IMR-90 (cell line): ENCODE measurements around the gene CDC20B. TPM values are rescaled to one million over a fixed set of nuclear protein-coding genes. Genes with fewer than 3 reads are reported as not detected.

ENCODE experiments used
- ATAC-seq: fragments of 200-7000 bp; cut with Tn5 transposase; 2 replicates; pipeline ENCODE4 v1.9.1; 2020; ENCODE audit warnings: low read depth, mild to moderate bottlenecking, moderate library complexity
- BruUV-seq: library from RNA; stranded (reverse); fragments of 400-500 nt; replicated peaks from 2 replicates; lab custom pipeline; 2021; lab: Mats Ljungman, UMichigan
- CTCF ChIA-PET: fragments of 300-600 bp; formaldehyde crosslinking; extraction: SDS; loops from one replicate; lab custom pipeline; 2021; ENCODE audit warnings: antibody characterized with exemption; lab: Yijun Ruan, JAX
- POLR2A ChIA-PET: fragments of 300-600 bp; sonication (Branson Sonifier 250); formaldehyde crosslinking; loops from one replicate; lab custom pipeline; 2022; ENCODE audit warnings: antibody characterized with exemption; ENCODE audit not compliant: unreplicated experiment; lab: Charles Lee
- DNase-seq: peaks from one replicate; pipeline ENCODE4 v3.0.0; 2013
- H2AFZ ChIP-seq: replicated peaks from 2 replicates; pipeline ENCODE3; 2013; ENCODE audit warnings: low read length, mild to moderate bottlenecking; ENCODE audit not compliant: poor library complexity
- H2AK5ac ChIP-seq: 2 replicates; pipeline ENCODE4 v1.6.1; 2013; ENCODE audit warnings: low read depth, low read length, inconsistent platforms
- H2AK9ac ChIP-seq: replicated peaks from 2 replicates; pipeline ENCODE3; 2013; ENCODE audit warnings: mild to moderate bottlenecking, low read depth, low read length, moderate library complexity; ENCODE audit not compliant: poor library complexity
- H2BK120ac ChIP-seq: 2 replicates; pipeline ENCODE4 v1.6.1; 2013; ENCODE audit warnings: low read depth, low read length, inconsistent platforms
- H2BK15ac ChIP-seq: 3 replicates; pipeline ENCODE4 v1.6.1; 2013; ENCODE audit warnings: low read depth, low read length, inconsistent platforms
- H2BK20ac ChIP-seq: 2 replicates; pipeline ENCODE4 v1.6.1; 2013; ENCODE audit warnings: low read depth, mild to moderate bottlenecking, inconsistent platforms, low read length, moderate library complexity
- H2BK5ac ChIP-seq: 2 replicates; pipeline ENCODE4 v1.6.1; 2013; ENCODE audit warnings: mild to moderate bottlenecking, low read depth, low read length, inconsistent platforms; ENCODE audit not compliant: poor library complexity, severe bottlenecking
- H3K14ac ChIP-seq: replicated peaks from 2 replicates; pipeline ENCODE4 v1.6.1; 2013; ENCODE audit warnings: low read depth, low read length, inconsistent platforms
- H3K18ac ChIP-seq: 2 replicates; pipeline ENCODE4 v1.6.1; 2013; ENCODE audit warnings: low read depth, low read length, control low read depth
- H3K23ac ChIP-seq: 2 replicates; pipeline ENCODE4 v1.6.1; 2013; ENCODE audit warnings: low read depth, low read length, inconsistent platforms
- H3K27ac ChIP-seq: 2 replicates; pipeline ENCODE4 v1.5.1; 2013; ENCODE audit warnings: mild to moderate bottlenecking, control low read depth, low read length; ENCODE audit not compliant: insufficient read depth
- H3K27me3 ChIP-seq: 2 replicates; pipeline ENCODE4 v1.6.1; 2013; ENCODE audit warnings: low read length; ENCODE audit not compliant: control insufficient read depth, insufficient read depth
- H3K36me3 ChIP-seq: 2 replicates; pipeline ENCODE4 v1.6.1; 2013; ENCODE audit warnings: low read length, mixed read lengths; ENCODE audit not compliant: control insufficient read depth, insufficient read depth
- H3K4ac ChIP-seq: 2 replicates; pipeline ENCODE4 v1.6.1; 2013; ENCODE audit warnings: low read depth, low read length, inconsistent platforms
- H3K4me1 ChIP-seq: 2 replicates; pipeline ENCODE4 v1.6.1; 2013; ENCODE audit warnings: low read length, mixed read lengths; ENCODE audit not compliant: control insufficient read depth, insufficient read depth
- H3K4me2 ChIP-seq: 2 replicates; pipeline ENCODE4 v1.6.1; 2013; ENCODE audit warnings: low read depth, mild to moderate bottlenecking, control low read depth, low read length, moderate library complexity
- H3K4me3 ChIP-seq: 2 replicates; pipeline ENCODE4 v1.5.1; 2013; ENCODE audit warnings: low read depth, mild to moderate bottlenecking, control low read depth, low read length, moderate library complexity; ENCODE audit not compliant: insufficient read depth
- H3K56ac ChIP-seq: 2 replicates; pipeline ENCODE4 v1.6.1; 2013; ENCODE audit warnings: low read length, inconsistent platforms; ENCODE audit not compliant: insufficient read depth; ENCODE audit errors: extremely low read depth
- H3K79me1 ChIP-seq, 2 experiments: 2 replicates each; pipeline ENCODE4 v1.6.1; 2013; ENCODE audit warnings: low read length in 2 of 2, inconsistent platforms in 1 of 2, low read depth in 1 of 2
- H3K9ac ChIP-seq: 2 replicates; pipeline ENCODE4 v1.6.1; 2013; ENCODE audit warnings: low read depth, low read length, control low read depth
- H3K9me1 ChIP-seq: 2 replicates; pipeline ENCODE4 v1.6.1; 2013; ENCODE audit warnings: low read length, inconsistent platforms; ENCODE audit not compliant: insufficient read depth
- H3K9me3 ChIP-seq: 2 replicates; pipeline ENCODE4 v1.6.1; 2013; ENCODE audit warnings: low read length; ENCODE audit not compliant: control insufficient read depth, insufficient read depth
- H4K20me1 ChIP-seq: 2 replicates; pipeline ENCODE4 v1.6.1; 2013; ENCODE audit warnings: low read length, inconsistent platforms; ENCODE audit not compliant: insufficient read depth
- H4K5ac ChIP-seq: 2 replicates; pipeline ENCODE4 v1.6.1; 2013; ENCODE audit warnings: mild to moderate bottlenecking, low read depth, low read length, control low read depth
- H4K8ac ChIP-seq, 2 experiments: 2 replicates each; pipeline ENCODE4 v1.6.1; 2013; ENCODE audit warnings: low read depth in 2 of 2, low read length in 2 of 2, control low read depth in 1 of 2, inconsistent platforms in 1 of 2
- H4K91ac ChIP-seq: 2 replicates; pipeline ENCODE4 v1.6.1; 2013; ENCODE audit warnings: low read depth, low read length, inconsistent platforms; ENCODE audit not compliant: insufficient read depth
- BHLHE40 ChIP-seq: fragments of 150-350 bp; IDR thresholded peaks from 2 replicates; pipeline ENCODE4 v1.6.1; 2016; ENCODE audit warnings: mild to moderate bottlenecking, low read depth, low read length
- CHD1 ChIP-seq: IDR thresholded peaks from 2 replicates; pipeline ENCODE4 v1.6.1; 2012; ENCODE audit warnings: low read depth, low read length, improper control_type of control experiment
- ELK1 ChIP-seq: fragments of 150-350 bp; IDR thresholded peaks from 2 replicates; pipeline ENCODE4 v1.6.1; 2016; ENCODE audit warnings: low read depth, mild to moderate bottlenecking, low read length, moderate library complexity, borderline replicate concordance
- MAZ ChIP-seq: IDR thresholded peaks from 2 replicates; pipeline ENCODE4 v1.6.1; 2012; ENCODE audit warnings: low read depth, mild to moderate bottlenecking, low read length, improper control_type of control experiment, moderate library complexity, borderline replicate concordance
- NFE2L2 ChIP-seq: fragments of 150-350 bp; IDR thresholded peaks from 2 replicates; pipeline ENCODE4 v1.6.1; 2016; ENCODE audit warnings: low read depth, mild to moderate bottlenecking, low read length
- POLR2A ChIP-seq: IDR thresholded peaks from 2 replicates; pipeline ENCODE4 v1.6.1; 2012; ENCODE audit warnings: mild to moderate bottlenecking, low read depth, low read length
- RAD21 ChIP-seq: IDR thresholded peaks from 2 replicates; pipeline ENCODE4 v1.6.1; 2012; ENCODE audit warnings: low read length, improper control_type of control experiment
- RFX5 ChIP-seq: IDR thresholded peaks from 2 replicates; pipeline ENCODE4 v1.8.0; 2012; ENCODE audit warnings: low read depth, mild to moderate bottlenecking, low read length, moderate library complexity
- SMC3 ChIP-seq: fragments of 150-350 bp; IDR thresholded peaks from 2 replicates; pipeline ENCODE4 v1.6.1; 2016; ENCODE audit warnings: low read depth, mild to moderate bottlenecking, antibody characterized with exemption, low read length, moderate library complexity
- USF2 ChIP-seq: fragments of 150-350 bp; IDR thresholded peaks from 2 replicates; pipeline ENCODE4 v1.6.1; 2017; ENCODE audit warnings: mild to moderate bottlenecking, antibody characterized with exemption, low read length, low read depth
- WGBS, 2 experiments: methylation state at CpG; one replicate each; pipeline versions ENCODE4 v1.1.5 to v1.1.7; 2013; ENCODE audit warnings: missing lambda C conversion rate in 2 of 2; ENCODE audit not compliant: insufficient read length in 1 of 2; ENCODE audit errors: extremely low coverage in 2 of 2; 5-methylcytosine and 5-hydroxymethylcytosine counted together
- dilution Hi-C: fragments of 300-500 bp; cut with HindIII; formaldehyde crosslinking; loops from one replicate; pipeline ENCODE4 v1.14.3; 2018; ENCODE audit warnings: low sequenced_read_pairs; ENCODE audit not compliant: unreplicated experiment
- in situ Hi-C: fragments of 300-500 bp; cut with MboI; formaldehyde crosslinking; loops from 3 replicates; pipeline ENCODE4 v1.14.3; 2019; ENCODE audit warnings: low sequenced_read_pairs, inconsistent platforms, mixed read lengths
- intact Hi-C: fragments of 100-400 bp; cut with micrococcal nuclease; formaldehyde crosslinking; loops from 2 replicates; pipeline ENCODE4 v1.10.0; 2022
- polyA plus RNA-seq, 3 experiments: library from polyadenylated mRNA; depleted of rRNA; stranded (reverse); fragments of >200 nt; gene quantifications; 2 replicates each; pipeline ENCODE4 v1.2.3, GENCODE V29; 2012; ENCODE audit warnings: low replicate concordance in 1 of 3
- total RNA-seq: library from RNA; depleted of rRNA; stranded (reverse); fragments of >200 nt; gene quantifications from 2 replicates; pipeline ENCODE4 v1.2.3, GENCODE V29; 2012
- TF ChIP-seq, protein P1 (sequence below): conservative IDR thresholded peaks from 2 replicates; pipeline ENCODE4 v1.5.1; 2012; ENCODE audit warnings: mild to moderate bottlenecking, low read depth, low read length, improper control_type of control experiment

CDC20B gene
- total and polyA plus RNA-seq, 2 of the 4 experiments (the other 2 are of a cell fraction): not detected

DNA sequence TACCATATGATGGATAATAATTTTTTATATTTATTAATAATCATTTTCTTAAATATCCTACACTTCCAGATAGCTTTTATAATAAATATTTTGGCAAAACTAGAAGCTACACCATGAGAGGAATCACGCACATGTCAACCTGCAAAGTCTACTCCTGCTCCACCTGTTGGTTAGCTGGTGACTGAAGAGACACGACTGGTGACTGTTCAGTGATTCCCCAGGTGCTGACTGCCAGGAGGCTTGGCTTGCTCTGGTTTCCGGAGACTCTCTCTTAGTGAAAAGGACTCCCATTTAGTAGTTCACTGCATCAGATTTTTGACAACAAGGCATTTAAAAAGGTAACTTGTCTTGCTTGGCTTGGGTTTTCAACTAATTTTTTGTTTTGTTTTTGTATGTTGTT lies 49.6 kb downstream of the CDC20B start (continued):
- TF ChIP-seq, protein P1, sequence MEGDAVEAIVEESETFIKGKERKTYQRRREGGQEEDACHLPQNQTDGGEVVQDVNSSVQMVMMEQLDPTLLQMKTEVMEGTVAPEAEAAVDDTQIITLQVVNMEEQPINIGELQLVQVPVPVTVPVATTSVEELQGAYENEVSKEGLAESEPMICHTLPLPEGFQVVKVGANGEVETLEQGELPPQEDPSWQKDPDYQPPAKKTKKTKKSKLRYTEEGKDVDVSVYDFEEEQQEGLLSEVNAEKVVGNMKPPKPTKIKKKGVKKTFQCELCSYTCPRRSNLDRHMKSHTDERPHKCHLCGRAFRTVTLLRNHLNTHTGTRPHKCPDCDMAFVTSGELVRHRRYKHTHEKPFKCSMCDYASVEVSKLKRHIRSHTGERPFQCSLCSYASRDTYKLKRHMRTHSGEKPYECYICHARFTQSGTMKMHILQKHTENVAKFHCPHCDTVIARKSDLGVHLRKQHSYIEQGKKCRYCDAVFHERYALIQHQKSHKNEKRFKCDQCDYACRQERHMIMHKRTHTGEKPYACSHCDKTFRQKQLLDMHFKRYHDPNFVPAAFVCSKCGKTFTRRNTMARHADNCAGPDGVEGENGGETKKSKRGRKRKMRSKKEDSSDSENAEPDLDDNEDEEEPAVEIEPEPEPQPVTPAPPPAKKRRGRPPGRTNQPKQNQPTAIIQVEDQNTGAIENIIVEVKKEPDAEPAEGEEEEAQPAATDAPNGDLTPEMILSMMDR: no peak
- TF ChIP-seq MAZ (no peak), RFX5 (no peak), BHLHE40 (no peak), POLR2A (no peak), RAD21 (no peak)

GRCh38 chr5:55114061-55114460 lies 58.9 kb downstream of the CDC20B start:
- H3K18ac ChIP-seq: no peak overlapping the region
- H3K4ac ChIP-seq: no peak overlapping the region
- ChIA-PET POLR2A (no interaction called here), CTCF (interaction anchor here (0.6 kb wide), 1 partner anchor 475 kb away, joined by 3 read pairs; no protein-coding TSS in a partner anchor)
- H3K27ac ChIP-seq: no peak overlapping the region
- H3K79me1 ChIP-seq: no peaks in the 10 kb centered on the region
- intact Hi-C loops: no loop called here
- H2AK5ac ChIP-seq: no peak overlapping the region
- no peak overlapping the region for H2AFZ ChIP-seq
- no peak for DNase-seq
- H2BK15ac ChIP-seq: no peak overlapping the region
- H3K9ac ChIP-seq: no peak overlapping the region
- H4K91ac ChIP-seq: no peak overlapping the region
- dilution Hi-C loops: no loop called here
- no peak overlapping the region for H3K14ac ChIP-seq
- no peaks in the 10 kb centered on the region for H3K9me3 ChIP-seq
- in situ Hi-C loops: no loop called here
- no peak overlapping the region for H3K4me2 ChIP-seq
- BruUV-seq: no TSS peak
- no peak overlapping the region for H3K4me3 ChIP-seq
- H3K23ac ChIP-seq: no peak overlapping the region
- no peak overlapping the region for H2BK20ac ChIP-seq
- H3K4me1 ChIP-seq: no peaks in the 10 kb centered on the region
- no peak overlapping the region for H3K56ac ChIP-seq
- H4K20me1 ChIP-seq: no peaks in the 10 kb centered on the region
- H2BK5ac ChIP-seq: no peak overlapping the region
- H4K8ac ChIP-seq: no peak overlapping the region
- no peak overlapping the region for H4K5ac ChIP-seq
- H2AK9ac ChIP-seq: no peak overlapping the region
- H3K36me3 ChIP-seq: no peaks in the 10 kb centered on the region
- WGBS, 2 experiments: no CpG with 5 or more reads among the region's 3 CpGs
- H2BK120ac ChIP-seq: no peak overlapping the region
- H3K9me1 ChIP-seq: no peaks in the 10 kb centered on the region
- H3K27me3 ChIP-seq: peaks cover 35% of the 10 kb centered on the region
- ATAC-seq: no peak
- no peak for TF ChIP-seq RAD21
- no peak for TF ChIP-seq NFE2L2
- no peak for TF ChIP-seq USF2
- TF ChIP-seq, protein P1: no peak
- TF ChIP-seq MAZ: no peak
- no peak for TF ChIP-seq SMC3
- TF ChIP-seq CHD1: no peak
- TF ChIP-seq BHLHE40: no peak
- TF ChIP-seq ELK1: no peak
